Activated CD4-positive, CD25-positive, alpha-beta regulatory T cell (primary cell): ENCODE results near the gene SHROOM2.
A peak's percentile ranks its signal among the peaks of the same experiment; 100 is the strongest.

Experiments
- DNase-seq, 4 experiments: peaks; one replicate each; lab custom pipeline; 2025; lab: John Stamatoyannopoulos, UW

The SHROOM2 gene

DNA sequence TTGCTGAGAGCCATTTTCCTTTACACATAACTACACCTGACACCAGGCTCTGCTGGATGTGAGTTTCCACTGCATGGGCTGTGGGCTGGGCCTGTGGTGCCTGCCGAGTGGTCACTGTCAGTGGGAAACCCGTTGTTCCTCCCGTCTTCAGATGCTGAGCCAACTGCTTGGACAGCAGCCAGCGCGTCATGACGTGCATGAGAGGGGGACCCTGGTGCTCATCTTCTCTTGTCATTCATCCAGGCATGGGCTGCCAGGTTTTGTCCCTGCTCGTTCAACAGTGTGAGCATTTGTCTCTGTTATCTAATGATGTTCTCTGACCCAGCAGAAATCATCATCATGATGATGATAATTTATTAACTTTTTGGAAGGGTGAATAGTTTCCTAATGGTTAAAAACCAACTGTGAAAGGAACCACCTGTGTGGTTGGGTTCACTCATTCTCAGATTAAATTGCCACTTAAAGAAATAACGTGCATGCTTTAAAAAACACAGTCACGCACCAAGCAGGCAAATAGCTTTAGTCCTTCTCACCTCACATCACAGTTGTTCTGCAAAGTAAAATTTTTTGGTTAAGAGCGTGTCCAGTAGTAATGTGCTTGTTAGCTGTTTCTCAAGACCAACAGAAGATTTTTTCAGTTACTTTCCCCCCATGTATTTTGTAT is 161.0 kb downstream of the SHROOM2 start:
- no peak for DNase-seq

- no peak for DNase-seq
Observed at GRCh38 chrX:9948406-9948805, 162.2 kb downstream of the SHROOM2 start.

DNA sequence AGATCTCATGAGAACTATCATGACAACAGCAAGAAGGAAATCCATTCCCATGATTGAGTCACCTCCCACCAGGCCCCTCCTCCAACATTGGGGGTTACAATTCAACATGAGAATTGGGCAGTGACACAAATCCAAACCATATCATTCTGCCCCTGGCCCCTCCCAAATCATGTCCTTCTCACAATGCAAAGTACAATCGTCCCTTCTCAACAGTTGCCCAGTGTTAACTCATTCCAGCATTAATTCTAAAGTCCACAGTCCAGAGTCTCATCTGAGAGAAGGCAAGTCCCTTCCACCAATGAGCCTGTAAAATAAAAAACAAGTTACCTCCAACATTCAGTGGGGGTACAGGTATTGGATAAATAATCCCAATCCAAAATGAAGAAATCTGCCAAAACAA is 166.1 kb downstream of the SHROOM2 start:
- no peak for DNase-seq

DNA sequence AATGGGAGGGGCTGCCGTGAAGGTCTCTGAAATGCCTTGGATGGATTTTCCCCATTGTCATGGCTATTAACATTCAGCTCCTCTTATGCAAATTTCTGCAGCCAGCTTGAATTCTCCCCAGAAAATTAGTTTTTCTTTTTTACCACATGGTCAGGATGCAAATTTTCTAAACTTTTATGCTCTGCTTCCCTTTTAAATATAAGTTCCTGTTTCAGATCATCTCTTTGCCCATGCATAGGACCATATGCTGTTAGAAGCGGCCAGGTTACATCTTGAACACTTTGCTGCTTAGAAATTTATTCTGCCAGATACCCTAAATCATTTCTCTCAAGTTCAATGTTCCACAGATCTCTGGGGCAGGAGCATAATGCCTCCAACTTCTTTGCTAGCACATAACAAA is 167.2 kb downstream of the SHROOM2 start:
- no peak for DNase-seq

GRCh38 chrX:9955506-9955905 is 169.3 kb downstream of the SHROOM2 start:
- no peak for DNase-seq

DNA sequence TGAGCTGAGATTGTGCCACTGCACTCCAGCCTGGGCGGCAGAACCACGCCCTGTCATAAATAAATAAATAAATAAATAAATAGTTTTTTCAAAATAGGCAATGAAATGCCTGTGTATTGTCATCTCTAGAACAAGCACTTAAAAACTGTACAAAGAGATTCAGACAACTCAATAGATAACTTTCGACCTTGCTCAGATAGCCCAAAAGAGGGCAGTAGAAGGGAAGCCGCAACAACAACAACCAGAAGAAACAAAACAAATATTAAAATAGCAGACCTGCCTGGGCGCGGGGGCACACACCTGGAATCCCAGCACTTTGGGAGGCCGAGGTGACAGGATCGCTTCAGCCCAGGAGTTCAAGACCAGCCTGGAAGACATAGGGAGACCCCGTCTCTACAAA is 171.5 kb downstream of the SHROOM2 start:
- DNase-seq, result no peak

DNA sequence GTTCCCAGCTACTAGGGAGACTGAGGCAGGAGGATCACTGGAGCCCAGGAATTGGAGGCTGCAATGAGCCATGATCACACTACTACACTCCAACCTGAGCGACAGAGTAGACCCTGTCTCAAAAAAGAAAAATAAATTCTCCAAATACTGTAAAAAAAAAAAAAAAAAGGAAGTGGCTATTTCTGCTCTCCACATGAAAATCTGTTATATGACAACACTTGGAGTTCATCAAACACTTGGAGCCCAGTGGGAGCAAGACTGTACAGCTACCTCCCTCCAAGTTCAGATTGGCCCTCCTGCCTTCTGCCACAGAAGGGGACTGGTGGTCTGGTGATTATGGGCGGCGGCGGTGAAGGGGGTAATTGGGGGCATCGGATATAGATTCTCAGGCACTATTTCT is 172.0 kb downstream of the SHROOM2 start:
- DNase-seq, result no peak

- DNase-seq, result no peak
Observed at GRCh38 chrX:9961750-9962149, 175.5 kb downstream of the SHROOM2 start.

- DNase-seq, result no peak
Observed at GRCh38 chrX:9966775-9967408, 180.7 kb downstream of the SHROOM2 start, which contains the start of gene CLDN34. Gene CLDN34, plus strand, starts transcription at chrX:9967358. Its CDS starts 0 bp downstream, at chrX:9967358.

- DNase-seq, result no peak
Observed at GRCh38 chrX:9977635-9978034, 191.4 kb downstream of the SHROOM2 start.

DNA sequence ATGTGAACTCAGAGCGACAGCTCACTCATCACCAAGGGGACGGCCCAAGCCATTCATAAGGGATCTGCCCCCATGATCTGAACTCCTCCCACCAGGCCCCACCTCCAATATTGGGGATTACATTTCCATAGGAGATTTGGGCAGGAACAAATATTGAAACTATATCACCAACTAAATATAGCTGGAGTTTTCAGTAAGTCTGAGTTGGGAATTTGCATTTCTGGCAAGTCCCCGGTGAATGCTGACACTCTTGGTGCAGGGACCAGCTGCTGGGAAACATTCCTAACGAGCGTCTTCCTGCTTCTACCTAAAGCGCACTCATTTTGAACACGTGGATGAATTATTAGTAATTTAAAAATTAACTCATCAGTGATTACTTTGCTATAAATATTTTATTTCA is 194.2 kb downstream of the SHROOM2 start:
- no peak for DNase-seq

- no peak for DNase-seq
Observed at GRCh38 chrX:9980927-9981326, 194.7 kb downstream of the SHROOM2 start.

DNA sequence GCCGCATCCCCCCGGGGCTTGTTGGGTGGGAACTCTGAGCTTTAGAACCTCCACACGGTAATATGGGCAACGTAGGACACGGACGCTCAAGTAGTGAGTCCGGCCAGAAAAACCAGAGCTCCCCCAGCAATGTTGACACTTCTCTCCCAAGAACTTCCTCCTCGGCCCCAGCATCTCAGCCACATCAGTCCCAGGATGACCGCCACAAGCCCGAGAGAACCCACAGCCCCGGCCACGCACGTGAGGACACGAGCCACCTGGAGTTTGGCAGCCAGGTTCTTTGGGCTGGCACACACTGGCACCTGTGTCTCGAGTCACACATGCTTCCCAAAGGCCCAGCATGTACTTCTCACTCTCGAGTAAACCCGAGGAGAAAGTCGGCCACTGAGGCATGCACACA is 197.2 kb downstream of the SHROOM2 start:
- DNase-seq, result no peak

DNA sequence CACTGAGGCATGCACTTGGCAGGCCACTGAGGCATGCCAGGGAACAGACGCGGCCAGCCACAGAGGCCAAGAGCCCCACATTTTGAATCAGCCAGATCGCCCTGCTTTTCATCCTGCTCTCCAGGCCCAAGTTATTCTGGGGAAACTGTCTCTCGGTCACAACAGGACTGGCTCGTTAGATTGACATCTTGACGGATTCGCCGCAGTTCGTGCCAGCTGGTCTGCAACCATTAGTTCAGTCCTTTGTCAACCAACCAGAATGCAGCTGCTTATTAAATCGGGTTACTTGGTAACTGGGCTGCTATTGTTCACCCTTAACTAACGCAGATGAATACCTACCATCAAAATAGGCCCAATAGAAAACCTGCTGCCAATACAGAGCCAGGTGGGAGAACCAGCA is 197.6 kb downstream of the SHROOM2 start:
- DNase-seq, result no peak

- no peak for DNase-seq
Observed at GRCh38 chrX:9988762-9989161, 202.5 kb downstream of the SHROOM2 start.

DNA sequence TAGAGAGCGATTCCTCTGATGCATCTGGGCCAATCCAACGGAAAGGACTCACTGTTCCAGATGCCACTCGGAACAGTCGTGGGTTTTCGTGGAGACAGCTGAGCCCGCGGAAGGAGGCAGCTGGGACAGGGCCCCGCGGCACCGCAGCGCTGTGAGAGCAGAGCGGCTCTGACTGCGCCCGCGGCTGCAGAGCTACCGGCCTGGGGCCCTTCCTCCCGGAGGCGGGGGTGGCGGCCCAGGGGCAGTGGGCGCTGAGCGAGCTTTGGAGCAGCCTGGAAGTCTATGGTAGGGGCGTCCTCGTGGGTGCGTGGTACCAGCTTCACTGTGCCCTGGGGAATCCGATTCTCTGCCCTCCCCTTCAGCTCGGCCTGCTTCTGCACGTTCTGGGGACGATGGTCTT is 205.8 kb downstream of the SHROOM2 start:
- DNase-seq, result no peak

GRCh38 chrX:9992724-9993123 is 206.5 kb downstream of the SHROOM2 start:
- no peak for DNase-seq

- peak; percentile 28 to 61 (median 52) for DNase-seq
Observed at GRCh38 chrX:9995855-9996339, 209.7 kb downstream of the SHROOM2 start.

GRCh38 chrX:9997041-9997440 is 210.8 kb downstream of the SHROOM2 start:
- DNase-seq, result no peak

DNA sequence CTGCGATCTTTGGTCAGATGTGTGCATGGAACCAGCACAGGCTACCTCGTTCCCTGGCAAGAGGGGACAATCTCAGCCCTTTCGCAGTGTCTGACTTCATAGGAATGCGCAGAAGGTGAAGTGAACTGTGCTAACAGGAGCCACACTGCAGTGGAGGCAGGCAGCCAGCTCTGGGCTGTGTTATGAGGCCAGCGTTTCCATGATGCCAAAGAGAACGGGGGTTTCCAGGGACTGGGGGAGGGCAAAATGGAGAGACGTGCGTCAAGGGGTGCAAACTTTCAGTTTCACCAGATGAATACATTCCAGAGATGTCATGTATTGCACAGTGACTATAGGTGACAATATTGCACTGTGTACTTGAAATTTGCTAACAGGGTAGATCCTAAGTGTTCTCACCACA is 211.3 kb downstream of the SHROOM2 start:
- peak in 2 of 4 experiments; percentile 21 to 26 for DNase-seq
